Brain microvascular endothelial cell (primary cell): ENCODE data around the gene FPR2.

Experiments
- DNase-seq: peaks from one replicate; pipeline ENCODE4 v3.0.0-alpha.2; 2020
- H3K27ac ChIP-seq: fragments of 250-450 bp; sonication (Bioruptor Pico); 2 replicates; pipeline ENCODE4 v1.5.1; 2020; ENCODE audit warnings: mild to moderate bottlenecking, moderate library complexity
- H3K27me3 ChIP-seq: fragments of 250-450 bp; sonication (Bioruptor Pico); replicated peaks from 2 replicates; pipeline ENCODE4 v1.5.1; 2020; ENCODE audit warnings: mild to moderate bottlenecking
- H3K36me3 ChIP-seq: fragments of 250-450 bp; sonication (Bioruptor Pico); replicated peaks from 2 replicates; pipeline ENCODE4 v1.5.1; 2020; ENCODE audit warnings: mild to moderate bottlenecking
- H3K4me3 ChIP-seq: 2 replicates; pipeline ENCODE4 v1.5.1; 2011; ENCODE audit warnings: low read depth, mild to moderate bottlenecking, control low read depth, low read length, moderate library complexity
- CTCF ChIP-seq: IDR thresholded peaks from 2 replicates; pipeline ENCODE4 v1.5.1; 2011; ENCODE audit warnings: low read depth, mild to moderate bottlenecking, moderate library complexity, low read length, control low read depth, inconsistent platforms; ENCODE audit errors: missing control alignments
- in situ Hi-C: cut with HindIII; loops from 2 replicates; pipeline ENCODE4 v1.10.0; 2017; ENCODE audit warnings: low sequenced_read_pairs, low pct_ligation_motif_present

Gene FPR2

GRCh38 chr19:51754109-51754508 lies 6.9 kb upstream of the FPR2 start:
- in situ Hi-C loops: no loop called here
- no peaks in the 10 kb centered on the region for H3K36me3 ChIP-seq
- H3K27ac ChIP-seq: no peak overlapping the region
- no peak for DNase-seq
- no peak overlapping the region for H3K4me3 ChIP-seq
- no peak for TF ChIP-seq CTCF
- H3K27me3 ChIP-seq: no peaks in the 10 kb centered on the region

- Histone ChIP-seq H3K4me3 (no peak overlapping the region), H3K27me3 (no peaks in the 10 kb centered on the region), H3K27ac (no peak overlapping the region), H3K36me3 (no peaks in the 10 kb centered on the region)
- in situ Hi-C loops: no loop called here
- DNase-seq: no peak
- no peak for TF ChIP-seq CTCF
Observed at GRCh38 chr19:51754770-51755169, 6.2 kb upstream of the FPR2 start.

GRCh38 chr19:51755571-51755970 lies 5.4 kb upstream of the FPR2 start:
- H3K36me3 ChIP-seq: no peaks in the 10 kb centered on the region
- TF ChIP-seq CTCF: no peak
- H3K27ac ChIP-seq: no peak overlapping the region
- in situ Hi-C loops: no loop called here
- no peak for DNase-seq
- no peaks in the 10 kb centered on the region for H3K27me3 ChIP-seq
- H3K4me3 ChIP-seq: no peak overlapping the region

- Histone ChIP-seq H3K27me3 (no peaks in the 10 kb centered on the region), H3K4me3 (no peak overlapping the region), H3K36me3 (no peaks in the 10 kb centered on the region), H3K27ac (no peak overlapping the region)
- no peak for DNase-seq
- in situ Hi-C loops: no loop called here
- TF ChIP-seq CTCF: no peak
Observed at GRCh38 chr19:51761696-51762095, 716 bp downstream of the FPR2 start.

GRCh38 chr19:51765086-51765485 lies 4.1 kb downstream of the FPR2 start:
- no peaks in the 10 kb centered on the region for H3K36me3 ChIP-seq
- H3K4me3 ChIP-seq: no peak overlapping the region
- H3K27me3 ChIP-seq: no peaks in the 10 kb centered on the region
- H3K27ac ChIP-seq: no peak overlapping the region
- TF ChIP-seq CTCF: no peak
- no peak for DNase-seq
- in situ Hi-C loops: no loop called here

- Histone ChIP-seq H3K27me3 (no peaks in the 10 kb centered on the region), H3K27ac (no peak overlapping the region), H3K36me3 (no peaks in the 10 kb centered on the region), H3K4me3 (no peak overlapping the region)
- no peak for DNase-seq
- TF ChIP-seq CTCF: no peak
- in situ Hi-C loops: no loop called here
Observed at GRCh38 chr19:51766461-51766860, 5.5 kb downstream of the FPR2 start.
